Liver (tissue), 3 donors: Measurements from ENCODE around the gene CRYAA.

Source experiments
- ATF3 ChIP-seq: IDR thresholded peaks from 2 replicates; pipeline ENCODE4 v1.6.1; 2016; ENCODE audit warnings: antibody characterized with exemption
- CTCF ChIP-seq: fragments of 150-350 bp; IDR thresholded peaks from 2 replicates; pipeline ENCODE4 v1.5.1; 2017; ENCODE audit warnings: improper control_type of control experiment, low read depth, low read length; ENCODE audit not compliant: missing input control
- FOXA1 ChIP-seq: IDR thresholded peaks from 2 replicates; pipeline ENCODE4 v1.6.1; 2016; ENCODE audit warnings: antibody characterized with exemption
- GABPA ChIP-seq, 2 donors: IDR thresholded peaks in 1 of 2; conservative IDR thresholded peaks in 1 of 2; 2 replicates each; pipeline ENCODE4 v1.6.1; 2016; ENCODE audit warnings: antibody characterized with exemption in 2 of 2, mild to moderate bottlenecking in 1 of 2, moderate library complexity in 1 of 2
- RAD21 ChIP-seq, 2 donors: IDR thresholded peaks; 2 replicates each; pipeline ENCODE4 v1.6.1; 2016; ENCODE audit warnings: antibody characterized with exemption in 2 of 2, mild to moderate bottlenecking in 2 of 2
- REST ChIP-seq: IDR thresholded peaks from 2 replicates; pipeline ENCODE4 v1.6.1; 2016; ENCODE audit warnings: antibody characterized with exemption, mild to moderate bottlenecking
- TAF1 ChIP-seq: conservative IDR thresholded peaks from 2 replicates; pipeline ENCODE4 v1.6.1; 2016; ENCODE audit warnings: antibody characterized with exemption, mild to moderate bottlenecking
- ZBTB33 ChIP-seq: IDR thresholded peaks from 2 replicates; pipeline ENCODE4 v1.6.1; 2016; ENCODE audit warnings: antibody characterized with exemption
- TF ChIP-seq, protein P1 (sequence below): IDR thresholded peaks from 2 replicates; pipeline ENCODE4 v1.6.1; 2016; ENCODE audit warnings: antibody characterized with exemption
- donor health status: healthy.
- donor health status: healthy.

GRCh38 chr21:43198376-43198775, 29.6 kb downstream of the CRYAA start:
- TF ChIP-seq CTCF (no peak), ZBTB33 (no peak), ATF3 (no peak), GABPA (IDR thresholded peaks at IDR 0.05 in 1 of 2, conservative IDR thresholded peaks at IDR 0.05 in 1 of 2) (no peak), TAF1 (no peak), REST (no peak), FOXA1 (no peak), RAD21 (IDR thresholded peaks at IDR 0.05) (no peak)
- TF ChIP-seq, protein P1, sequence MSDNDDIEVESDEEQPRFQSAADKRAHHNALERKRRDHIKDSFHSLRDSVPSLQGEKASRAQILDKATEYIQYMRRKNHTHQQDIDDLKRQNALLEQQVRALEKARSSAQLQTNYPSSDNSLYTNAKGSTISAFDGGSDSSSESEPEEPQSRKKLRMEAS = no peak
